Astrocyte (in vitro differentiated cells and primary cell): ENCODE results near the gene ATP1A2.

Source experiments
- EZH2 ChIP-seq: IDR thresholded peaks from 2 replicates; pipeline ENCODE4 v1.6.1; 2012; ENCODE audit warnings: mild to moderate bottlenecking, low read length, inconsistent platforms; ENCODE audit not compliant: insufficient read depth
- TF ChIP-seq, protein P1 (sequence below): IDR thresholded peaks from 2 replicates; pipeline ENCODE4 v1.5.1; 2011; ENCODE audit warnings: low read depth, mild to moderate bottlenecking, inconsistent platforms, low read length, moderate library complexity; ENCODE audit not compliant: insufficient read depth

DNA sequence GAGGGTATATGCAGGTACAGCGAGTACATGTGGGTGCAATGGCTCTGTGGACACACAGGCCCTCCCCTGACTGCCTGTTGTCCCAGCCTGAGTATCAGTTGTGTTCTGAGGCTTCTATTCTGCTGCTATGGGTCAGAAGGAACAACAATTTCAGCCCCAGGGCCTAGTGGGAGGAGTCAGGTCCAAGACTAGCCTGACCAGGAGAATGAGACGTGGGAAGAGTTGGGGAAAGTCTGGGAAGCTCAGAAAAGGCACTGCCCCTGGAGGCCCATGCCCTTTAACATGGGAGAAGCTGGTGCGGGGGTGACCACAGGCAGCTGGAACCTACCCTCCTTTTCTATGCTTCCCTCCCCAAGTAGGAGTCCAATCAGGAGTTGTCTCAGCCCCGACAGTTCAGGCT lies 24.8 kb upstream of the ATP1A2 start:
- TF ChIP-seq, protein P1, sequence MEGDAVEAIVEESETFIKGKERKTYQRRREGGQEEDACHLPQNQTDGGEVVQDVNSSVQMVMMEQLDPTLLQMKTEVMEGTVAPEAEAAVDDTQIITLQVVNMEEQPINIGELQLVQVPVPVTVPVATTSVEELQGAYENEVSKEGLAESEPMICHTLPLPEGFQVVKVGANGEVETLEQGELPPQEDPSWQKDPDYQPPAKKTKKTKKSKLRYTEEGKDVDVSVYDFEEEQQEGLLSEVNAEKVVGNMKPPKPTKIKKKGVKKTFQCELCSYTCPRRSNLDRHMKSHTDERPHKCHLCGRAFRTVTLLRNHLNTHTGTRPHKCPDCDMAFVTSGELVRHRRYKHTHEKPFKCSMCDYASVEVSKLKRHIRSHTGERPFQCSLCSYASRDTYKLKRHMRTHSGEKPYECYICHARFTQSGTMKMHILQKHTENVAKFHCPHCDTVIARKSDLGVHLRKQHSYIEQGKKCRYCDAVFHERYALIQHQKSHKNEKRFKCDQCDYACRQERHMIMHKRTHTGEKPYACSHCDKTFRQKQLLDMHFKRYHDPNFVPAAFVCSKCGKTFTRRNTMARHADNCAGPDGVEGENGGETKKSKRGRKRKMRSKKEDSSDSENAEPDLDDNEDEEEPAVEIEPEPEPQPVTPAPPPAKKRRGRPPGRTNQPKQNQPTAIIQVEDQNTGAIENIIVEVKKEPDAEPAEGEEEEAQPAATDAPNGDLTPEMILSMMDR, result no peak
- no peak for TF ChIP-seq EZH2
